ENCODE results near the gene PRKAR1B.

PRKAR1B gene

DNA sequence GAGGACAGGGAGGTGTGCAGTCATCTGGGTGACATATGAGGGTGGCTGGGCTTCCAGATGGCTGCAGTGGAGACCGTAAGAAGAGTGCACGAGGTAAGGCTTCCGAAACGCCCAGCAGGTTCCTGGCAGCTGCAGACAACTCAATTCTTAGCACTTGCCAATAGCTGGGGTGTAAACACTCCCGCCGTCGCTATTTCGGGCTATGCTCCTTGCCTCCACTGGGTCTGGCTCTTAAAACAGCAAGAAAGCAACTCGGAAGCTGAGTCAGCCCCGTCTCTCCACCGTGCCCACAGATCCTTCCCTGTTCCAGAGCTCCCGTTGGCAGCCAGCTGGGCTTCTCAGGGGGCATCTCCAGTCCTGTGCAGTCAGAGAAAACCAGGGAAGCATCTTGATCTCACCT is 201.3 kb downstream of the PRKAR1B start:
- Histone ChIP-seq H3K4me1 (ENCODE audit: insufficient read depth, poor library complexity, severe bottlenecking) (peaks cover 15% of the 10 kb centered on the region), H3K36me3 (ENCODE audit: low read depth) (no peaks in the 10 kb centered on the region), H3K9me3 (ENCODE audit: severe bottlenecking) (no peaks in the 10 kb centered on the region), H3K27ac (ENCODE audit: poor library complexity, severe bottlenecking) (peak overlapping the region; percentile 45), H3K4me3 (ENCODE audit: severe bottlenecking) (no peak overlapping the region), H3K27me3 (ENCODE audit: insufficient read depth, poor library complexity, severe bottlenecking) (no peaks in the 10 kb centered on the region)
- no peak for DNase-seq (ENCODE audit: low spot score)
- ATAC-seq (ENCODE audit: low read depth), result peak; percentile 39; the same call in 2 of the 3 replicates
- TF ChIP-seq, protein P1, sequence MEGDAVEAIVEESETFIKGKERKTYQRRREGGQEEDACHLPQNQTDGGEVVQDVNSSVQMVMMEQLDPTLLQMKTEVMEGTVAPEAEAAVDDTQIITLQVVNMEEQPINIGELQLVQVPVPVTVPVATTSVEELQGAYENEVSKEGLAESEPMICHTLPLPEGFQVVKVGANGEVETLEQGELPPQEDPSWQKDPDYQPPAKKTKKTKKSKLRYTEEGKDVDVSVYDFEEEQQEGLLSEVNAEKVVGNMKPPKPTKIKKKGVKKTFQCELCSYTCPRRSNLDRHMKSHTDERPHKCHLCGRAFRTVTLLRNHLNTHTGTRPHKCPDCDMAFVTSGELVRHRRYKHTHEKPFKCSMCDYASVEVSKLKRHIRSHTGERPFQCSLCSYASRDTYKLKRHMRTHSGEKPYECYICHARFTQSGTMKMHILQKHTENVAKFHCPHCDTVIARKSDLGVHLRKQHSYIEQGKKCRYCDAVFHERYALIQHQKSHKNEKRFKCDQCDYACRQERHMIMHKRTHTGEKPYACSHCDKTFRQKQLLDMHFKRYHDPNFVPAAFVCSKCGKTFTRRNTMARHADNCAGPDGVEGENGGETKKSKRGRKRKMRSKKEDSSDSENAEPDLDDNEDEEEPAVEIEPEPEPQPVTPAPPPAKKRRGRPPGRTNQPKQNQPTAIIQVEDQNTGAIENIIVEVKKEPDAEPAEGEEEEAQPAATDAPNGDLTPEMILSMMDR (IDR thresholded peaks at IDR 0.05; ENCODE audit: poor library complexity, severe bottlenecking), result no peak

DNA sequence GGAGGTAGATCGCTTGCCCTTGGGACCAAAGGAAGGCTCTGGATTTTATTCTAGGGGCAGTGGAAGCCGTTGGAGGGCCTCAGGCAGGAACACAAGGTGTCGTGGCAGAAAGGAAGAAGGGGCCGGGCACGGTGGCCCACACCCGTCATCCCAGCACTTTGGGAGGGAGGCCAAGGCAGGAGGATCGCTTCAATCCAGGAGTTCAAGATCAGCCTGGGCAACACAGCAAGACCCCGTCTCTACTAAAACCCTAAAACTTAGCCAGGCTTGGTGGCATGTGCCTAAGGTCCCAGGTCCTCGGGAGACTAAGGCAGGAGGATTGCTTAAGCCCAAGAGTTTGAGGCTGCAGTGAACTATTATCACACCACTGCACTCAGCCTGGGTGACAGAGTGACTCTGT is 202.3 kb downstream of the PRKAR1B start:
- no peak overlapping the region for H3K4me3 ChIP-seq (ENCODE audit: severe bottlenecking)
- peaks cover 15% of the 10 kb centered on the region for H3K4me1 ChIP-seq (ENCODE audit: insufficient read depth, poor library complexity, severe bottlenecking)
- TF ChIP-seq, protein P1 (IDR thresholded peaks at IDR 0.05; ENCODE audit: poor library complexity, severe bottlenecking), result no peak
- H3K36me3 ChIP-seq (ENCODE audit: low read depth), result no peaks in the 10 kb centered on the region
- no peak overlapping the region for H3K27ac ChIP-seq (ENCODE audit: poor library complexity, severe bottlenecking)
- no peak for DNase-seq (ENCODE audit: low spot score)
- no peak for ATAC-seq (ENCODE audit: low read depth)
- no peaks in the 10 kb centered on the region for H3K27me3 ChIP-seq (ENCODE audit: insufficient read depth, poor library complexity, severe bottlenecking)
- H3K9me3 ChIP-seq (ENCODE audit: severe bottlenecking), result no peaks in the 10 kb centered on the region

DNA sequence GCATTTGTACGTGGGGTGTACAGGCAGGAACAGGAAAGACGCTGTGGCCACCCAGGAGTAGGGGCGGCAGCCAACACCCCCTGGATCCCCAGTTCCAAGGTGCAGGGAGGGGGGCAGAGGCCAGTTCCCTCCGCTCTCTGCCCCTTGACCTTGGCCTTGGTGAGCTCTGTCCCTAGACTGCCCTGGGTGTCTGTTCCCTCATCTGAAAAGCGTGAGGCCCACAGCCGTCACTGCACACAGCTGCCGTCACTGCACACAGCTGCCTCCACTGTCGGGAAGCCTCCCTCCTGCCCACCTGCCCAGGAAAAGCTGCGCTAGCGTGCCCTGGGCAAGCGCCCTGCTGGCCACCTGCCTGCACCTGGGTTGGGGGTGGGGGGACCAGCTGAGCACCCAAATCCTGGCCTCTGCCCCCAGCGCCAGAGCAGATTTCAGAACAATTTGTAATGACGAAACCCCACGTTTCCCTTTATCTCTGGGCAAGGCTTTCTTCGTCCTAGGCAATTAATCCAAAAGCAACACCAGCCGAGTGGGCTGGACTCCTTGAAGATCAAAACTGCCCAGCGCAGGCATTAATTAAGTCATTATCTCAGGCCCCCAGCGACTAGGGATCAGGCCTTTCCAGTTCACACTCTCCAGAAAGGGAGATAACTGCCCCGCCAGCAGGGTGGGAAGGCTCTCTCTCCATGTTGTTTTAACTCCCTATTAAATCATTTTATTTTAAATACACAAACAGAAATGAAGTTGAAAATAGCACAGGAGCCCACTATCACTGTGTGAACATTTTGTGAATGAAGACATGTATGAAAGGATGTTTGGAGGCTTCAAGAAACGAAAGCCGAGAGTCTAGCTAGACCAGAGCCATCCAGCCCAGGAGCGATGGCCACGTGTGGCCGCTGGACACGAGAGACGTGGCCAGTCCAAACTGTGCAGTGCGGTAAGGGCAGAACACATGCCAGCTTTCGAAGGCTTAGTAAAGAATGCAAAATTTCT is 203.4 kb downstream of the PRKAR1B start:
- no peaks in the 10 kb centered on the region for H3K36me3 ChIP-seq (ENCODE audit: low read depth)
- H3K27me3 ChIP-seq (ENCODE audit: insufficient read depth, poor library complexity, severe bottlenecking), result no peaks in the 10 kb centered on the region
- peaks cover 15% of the 10 kb centered on the region for H3K4me1 ChIP-seq (ENCODE audit: insufficient read depth, poor library complexity, severe bottlenecking)
- DNase-seq (ENCODE audit: low spot score) (no peak), ATAC-seq (ENCODE audit: low read depth) (no peak)
- TF ChIP-seq, protein P1 (IDR thresholded peaks at IDR 0.05; ENCODE audit: poor library complexity, severe bottlenecking), result no peak
- H3K27ac ChIP-seq (ENCODE audit: poor library complexity, severe bottlenecking), result no peak overlapping the region
- H3K4me3 ChIP-seq (ENCODE audit: severe bottlenecking), result no peak overlapping the region
- no peaks in the 10 kb centered on the region for H3K9me3 ChIP-seq (ENCODE audit: severe bottlenecking)

DNA sequence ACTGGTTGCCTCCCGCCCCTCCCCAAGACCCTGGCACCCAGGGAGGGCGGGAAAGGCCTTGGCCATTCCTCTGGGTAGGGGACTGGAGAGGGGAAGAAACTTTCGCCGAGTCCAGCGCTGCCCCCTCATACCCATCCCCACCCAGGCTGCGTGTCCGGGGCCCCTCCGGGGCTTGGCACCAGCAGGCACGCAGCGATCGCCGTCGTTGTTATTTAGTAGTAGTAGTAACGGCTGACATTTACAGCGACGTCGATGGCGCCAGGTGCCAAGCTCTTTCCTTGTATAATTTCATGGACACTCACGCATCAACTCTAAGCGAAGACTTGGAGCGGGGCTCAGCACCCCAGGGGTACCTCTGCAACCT is 204.1 kb downstream of the PRKAR1B start:
- no peaks in the 10 kb centered on the region for H3K36me3 ChIP-seq (ENCODE audit: low read depth)

More for the DNA sequence above, 204.1 kb downstream of the PRKAR1B start:
- TF ChIP-seq, protein P1 (IDR thresholded peaks at IDR 0.05; ENCODE audit: poor library complexity, severe bottlenecking), result no peak
- ATAC-seq (ENCODE audit: low read depth), result no peak
- Histone ChIP-seq H3K27ac (ENCODE audit: poor library complexity, severe bottlenecking) (no peak overlapping the region), H3K4me3 (ENCODE audit: severe bottlenecking) (no peak overlapping the region), H3K9me3 (ENCODE audit: severe bottlenecking) (no peaks in the 10 kb centered on the region), H3K4me1 (ENCODE audit: insufficient read depth, poor library complexity, severe bottlenecking) (peaks cover 15% of the 10 kb centered on the region), H3K27me3 (ENCODE audit: insufficient read depth, poor library complexity, severe bottlenecking) (no peaks in the 10 kb centered on the region)
- DNase-seq (ENCODE audit: low spot score), result no peak

Data from RWPE2 (cell line).